ENCODE data around the gene S100A14. TPM values are rescaled to one million over a fixed set of nuclear protein-coding genes. Genes with fewer than 3 reads are reported as not detected.
"Not testable (repeated sequence)": the region's sequence is repeated elsewhere in the genome, so short reads cannot be mapped to it uniquely, and the experiment has no call there.

The S100A14 gene
- total RNA-seq, 2 donors from 2014 or later = 13.5 to 25.0 TPM

GRCh38 chr1:153583976-153584375, 32.1 kb downstream of the S100A14 start:
- no peaks in the 10 kb centered on the region for H3K4me1 ChIP-seq (replicated peaks)
- H3K9me3 ChIP-seq = no peaks in the 10 kb centered on the region
- no peak overlapping the region for H3K27ac ChIP-seq
- intact Hi-C loops (cut with DNase I) = no loop called here
- 80% methylated on average over 2 of the region's 2 CpGs for WGBS
- TF ChIP-seq POLR2AphosphoS5 (IDR thresholded peaks at IDR 0.05) = no peak
- TF ChIP-seq, protein P1, sequence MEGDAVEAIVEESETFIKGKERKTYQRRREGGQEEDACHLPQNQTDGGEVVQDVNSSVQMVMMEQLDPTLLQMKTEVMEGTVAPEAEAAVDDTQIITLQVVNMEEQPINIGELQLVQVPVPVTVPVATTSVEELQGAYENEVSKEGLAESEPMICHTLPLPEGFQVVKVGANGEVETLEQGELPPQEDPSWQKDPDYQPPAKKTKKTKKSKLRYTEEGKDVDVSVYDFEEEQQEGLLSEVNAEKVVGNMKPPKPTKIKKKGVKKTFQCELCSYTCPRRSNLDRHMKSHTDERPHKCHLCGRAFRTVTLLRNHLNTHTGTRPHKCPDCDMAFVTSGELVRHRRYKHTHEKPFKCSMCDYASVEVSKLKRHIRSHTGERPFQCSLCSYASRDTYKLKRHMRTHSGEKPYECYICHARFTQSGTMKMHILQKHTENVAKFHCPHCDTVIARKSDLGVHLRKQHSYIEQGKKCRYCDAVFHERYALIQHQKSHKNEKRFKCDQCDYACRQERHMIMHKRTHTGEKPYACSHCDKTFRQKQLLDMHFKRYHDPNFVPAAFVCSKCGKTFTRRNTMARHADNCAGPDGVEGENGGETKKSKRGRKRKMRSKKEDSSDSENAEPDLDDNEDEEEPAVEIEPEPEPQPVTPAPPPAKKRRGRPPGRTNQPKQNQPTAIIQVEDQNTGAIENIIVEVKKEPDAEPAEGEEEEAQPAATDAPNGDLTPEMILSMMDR (IDR thresholded peaks at IDR 0.05) = no peak
- no peak for TF ChIP-seq POLR2A (IDR thresholded peaks at IDR 0.05)
- no peak for DNase-seq (ENCODE audit: low spot score)
- H3K27me3 ChIP-seq (replicated peaks; ENCODE audit: insufficient read depth) = no peaks in the 10 kb centered on the region
- H3K36me3 ChIP-seq = no peaks in the 10 kb centered on the region
- H3K4me3 ChIP-seq = no peak overlapping the region

DNA sequence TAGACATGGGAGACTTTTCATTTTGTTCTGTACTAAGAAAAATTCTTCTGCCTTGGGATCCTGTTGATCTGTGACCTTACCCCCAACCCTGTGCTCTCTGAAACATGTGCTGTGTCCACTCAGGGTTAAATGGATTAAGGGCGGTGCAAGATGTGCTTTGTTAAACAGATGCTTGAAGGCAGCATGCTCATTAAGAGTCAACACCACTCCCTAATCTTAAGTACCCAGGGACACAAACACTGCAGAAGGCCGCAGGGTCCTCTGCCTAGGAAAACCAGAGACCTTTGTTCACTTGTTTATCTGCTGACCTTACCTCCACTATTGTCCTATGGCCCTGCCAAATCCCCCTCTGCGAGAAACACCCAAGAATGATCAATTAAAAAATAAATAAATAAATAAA, 32.6 kb downstream of the S100A14 start:
- H3K27ac ChIP-seq; H3K9me3 ChIP-seq; H3K27me3 ChIP-seq (replicated peaks; ENCODE audit: insufficient read depth); DNase-seq (ENCODE audit: low spot score); H3K4me1 ChIP-seq (replicated peaks); H3K36me3 ChIP-seq; intact Hi-C loops (cut with DNase I); H3K4me3 ChIP-seq: not testable (repeated sequence)
- WGBS = 92% methylated on average over 3 of the region's 3 CpGs

DNA sequence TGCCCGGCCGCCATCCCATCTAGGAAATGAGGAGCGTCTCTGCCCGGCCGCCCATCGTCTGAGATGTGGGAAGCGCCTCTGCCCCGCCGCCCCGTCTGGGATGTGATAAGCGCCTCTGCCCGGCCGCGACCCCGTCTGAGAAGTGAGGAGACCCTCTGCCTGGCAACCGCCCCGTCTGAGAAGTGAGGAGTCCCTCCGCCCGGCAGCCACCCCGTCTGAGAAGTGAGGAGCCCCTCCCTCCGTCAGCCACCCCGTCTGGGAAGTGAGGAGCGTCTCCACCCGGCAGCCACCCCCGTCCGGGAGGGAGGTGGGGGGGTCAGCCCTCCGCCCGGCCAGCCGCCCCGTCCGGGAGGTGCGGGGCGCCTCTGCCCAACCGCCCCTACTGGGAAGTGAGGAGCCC, 33.3 kb downstream of the S100A14 start:
- H3K9me3 ChIP-seq; H3K27me3 ChIP-seq (replicated peaks; ENCODE audit: insufficient read depth); intact Hi-C loops (cut with DNase I); H3K4me3 ChIP-seq; DNase-seq (ENCODE audit: low spot score); H3K4me1 ChIP-seq (replicated peaks); H3K27ac ChIP-seq; H3K36me3 ChIP-seq: not testable (repeated sequence)
- WGBS = 94% methylated on average over 24 of the region's 34 CpGs

DNA sequence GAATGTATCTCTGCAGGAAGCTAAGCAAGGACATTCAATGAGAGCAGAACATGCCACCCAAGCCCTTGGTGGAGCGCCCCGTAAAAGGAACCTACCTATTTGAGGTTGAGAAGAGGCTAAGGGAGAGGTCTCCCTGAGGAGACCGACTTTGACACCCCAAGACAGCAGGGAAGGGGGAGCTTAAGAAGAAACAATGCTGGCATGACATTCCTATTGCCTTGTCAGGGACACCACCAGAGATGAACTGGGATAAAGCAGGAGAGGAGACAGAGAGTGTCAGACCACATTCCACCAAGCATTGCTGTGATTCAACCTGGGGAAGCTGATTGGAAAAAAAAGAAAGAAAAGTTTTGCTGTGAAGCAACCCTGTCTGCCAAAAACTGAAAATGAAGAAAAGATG, 37.2 kb downstream of the S100A14 start:
- no peak overlapping the region for H3K4me3 ChIP-seq
- 77% methylated on average over 3 of the region's 3 CpGs for WGBS
- no peak overlapping the region for H3K27ac ChIP-seq
- no peaks in the 10 kb centered on the region for H3K36me3 ChIP-seq
- intact Hi-C loops (cut with DNase I) = no loop called here
- H3K27me3 ChIP-seq (replicated peaks; ENCODE audit: insufficient read depth) = no peaks in the 10 kb centered on the region
- H3K4me1 ChIP-seq (replicated peaks) = no peaks in the 10 kb centered on the region
- no peak for DNase-seq (ENCODE audit: low spot score)
- TF ChIP-seq POLR2AphosphoS5 (IDR thresholded peaks at IDR 0.05) = no peak
- no peak for TF ChIP-seq POLR2A (IDR thresholded peaks at IDR 0.05)
- TF ChIP-seq, protein P1 (IDR thresholded peaks at IDR 0.05) = no peak
- H3K9me3 ChIP-seq = no peaks in the 10 kb centered on the region

- Histone ChIP-seq H3K27me3 (replicated peaks; ENCODE audit: insufficient read depth) (no peaks in the 10 kb centered on the region), H3K9me3 (no peaks in the 10 kb centered on the region), H3K27ac (no peak overlapping the region), H3K4me1 (replicated peaks) (no peaks in the 10 kb centered on the region), H3K4me3 (no peak overlapping the region), H3K36me3 (no peaks in the 10 kb centered on the region)
- DNase-seq (ENCODE audit: low spot score) = no peak
- TF ChIP-seq, protein P1 (IDR thresholded peaks at IDR 0.05) = no peak
- TF ChIP-seq POLR2A (IDR thresholded peaks at IDR 0.05) (no peak), POLR2AphosphoS5 (IDR thresholded peaks at IDR 0.05) (no peak)
- intact Hi-C loops (cut with DNase I) = no loop called here
Measured at GRCh38 chr1:153578490-153578889, 37.6 kb downstream of the S100A14 start.

- intact Hi-C loops (cut with DNase I) = no loop called here
- no peak for DNase-seq (ENCODE audit: low spot score)
- 40% methylated on average over 9 of the region's 9 CpGs for WGBS
- H3K27ac ChIP-seq = no peak overlapping the region
- no peak overlapping the region for H3K4me3 ChIP-seq
- no peaks in the 10 kb centered on the region for H3K36me3 ChIP-seq
- H3K4me1 ChIP-seq (replicated peaks) = no peaks in the 10 kb centered on the region
- no peaks in the 10 kb centered on the region for H3K9me3 ChIP-seq
- TF ChIP-seq POLR2A (IDR thresholded peaks at IDR 0.05) (no peak), POLR2AphosphoS5 (IDR thresholded peaks at IDR 0.05) (no peak)
- TF ChIP-seq, protein P1 (IDR thresholded peaks at IDR 0.05) = no peak
- no peaks in the 10 kb centered on the region for H3K27me3 ChIP-seq (replicated peaks; ENCODE audit: insufficient read depth)
Measured at GRCh38 chr1:153577624-153578051, 38.5 kb downstream of the S100A14 start.

All from prostate gland (tissue), 2 donors.